ENCODE data around the gene EZH2.

Gene EZH2

DNA sequence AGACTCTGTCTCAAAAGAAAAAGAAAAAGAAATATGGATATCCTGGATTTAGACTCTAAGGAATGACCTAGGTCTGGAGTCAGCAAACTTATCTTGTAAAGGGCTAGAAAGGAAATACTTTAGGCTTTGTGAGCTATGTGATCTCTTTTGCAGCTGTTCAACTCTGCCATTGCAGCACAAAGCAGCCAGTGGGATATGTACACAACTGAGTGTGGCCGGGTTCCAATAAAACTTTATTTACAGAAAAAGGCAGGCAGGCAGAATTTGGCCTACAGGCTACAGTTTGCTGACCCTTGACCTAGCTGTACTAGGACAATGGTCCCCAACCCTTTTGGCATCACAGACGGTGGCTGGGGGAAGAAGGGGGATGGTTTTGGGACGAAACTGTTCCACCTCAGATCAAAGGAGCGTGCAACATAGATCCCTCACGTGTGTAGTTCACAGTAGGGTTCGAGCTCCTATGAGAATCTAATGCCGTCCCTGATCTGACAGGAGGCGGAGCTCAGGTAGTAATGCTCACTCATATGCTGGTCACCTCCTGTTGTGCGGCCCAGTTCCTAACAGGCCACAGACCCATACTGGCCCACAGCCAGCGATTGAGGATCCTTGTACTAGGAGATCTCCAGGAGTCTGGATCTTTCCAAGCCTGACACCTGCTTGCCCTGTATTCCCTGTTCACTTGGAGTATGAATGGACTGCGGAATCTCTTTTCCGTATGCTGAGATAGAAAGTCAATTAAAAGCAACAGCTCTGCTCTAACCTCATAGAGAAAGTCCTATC lies 122.4 kb downstream of the EZH2 start:
- DNase-seq = no peak
